IgD-negative memory B cell (primary cell): ENCODE results near the gene TARBP2. TPM values are rescaled to one million over a fixed set of nuclear protein-coding genes. Genes with fewer than 3 reads are reported as not detected.
A peak's percentile ranks its signal among the peaks of the same experiment; 100 is the strongest.

ENCODE experiments used
- H3K27ac Mint-ChIP-seq, 3 donors: one replicate each; pipeline ENCODE4 v1.8.0; 2020 to 2022; ENCODE audit warnings: mild to moderate bottlenecking in 3 of 3, mixed read lengths in 3 of 3, moderate library complexity in 1 of 3
- H3K27me3 Mint-ChIP-seq: one replicate; pipeline ENCODE4 v1.8.0; 2021; ENCODE audit warnings: mixed read lengths
- H3K36me3 Mint-ChIP-seq: one replicate; pipeline ENCODE4 v1.8.0; 2020; ENCODE audit warnings: mild to moderate bottlenecking, mixed read lengths
- H3K4me1 Mint-ChIP-seq, 3 donors: one replicate each; pipeline ENCODE4 v1.8.0; 2020 to 2022; ENCODE audit warnings: mixed read lengths in 3 of 3, mild to moderate bottlenecking in 1 of 3
- H3K4me3 Mint-ChIP-seq, 4 donors: one replicate each; pipeline ENCODE4 v1.8.0; 2020 to 2022; ENCODE audit warnings: mild to moderate bottlenecking in 4 of 4, mixed read lengths in 4 of 4, moderate library complexity in 3 of 4
- H3K9me3 Mint-ChIP-seq, 3 donors: one replicate each; pipeline ENCODE4 v1.8.0; 2020 to 2021; ENCODE audit warnings: mixed read lengths in 3 of 3, mild to moderate bottlenecking in 1 of 3
- polyA plus RNA-seq: library from polyadenylated mRNA; unstranded; fragments of 300-500 nt; fragmentation: Illumina TruSeq; gene quantifications from one replicate; pipeline ENCODE4 v1.2.3, GENCODE V29; 2021

TARBP2 gene
- polyA plus RNA-seq, 1 donor from 2014 or later, result 20.8 TPM

- Mint-ChIP-seq H3K4me1 (peaks cover 0 to 6% (median 5%) of the 10 kb centered on the region in 3 donors), H3K27me3 (no peaks in the 10 kb centered on the region), H3K27ac (peak overlapping the region in 1 of 3 donors; percentile 16), H3K4me3 (peak overlapping the region in 1 of 4 donors; percentile 32), H3K9me3 (no peaks in the 10 kb centered on the region), H3K36me3 (peaks cover 2% of the 10 kb centered on the region)
Observed at GRCh38 chr12:53482626-53483168, 18.4 kb upstream of the TARBP2 start.

DNA sequence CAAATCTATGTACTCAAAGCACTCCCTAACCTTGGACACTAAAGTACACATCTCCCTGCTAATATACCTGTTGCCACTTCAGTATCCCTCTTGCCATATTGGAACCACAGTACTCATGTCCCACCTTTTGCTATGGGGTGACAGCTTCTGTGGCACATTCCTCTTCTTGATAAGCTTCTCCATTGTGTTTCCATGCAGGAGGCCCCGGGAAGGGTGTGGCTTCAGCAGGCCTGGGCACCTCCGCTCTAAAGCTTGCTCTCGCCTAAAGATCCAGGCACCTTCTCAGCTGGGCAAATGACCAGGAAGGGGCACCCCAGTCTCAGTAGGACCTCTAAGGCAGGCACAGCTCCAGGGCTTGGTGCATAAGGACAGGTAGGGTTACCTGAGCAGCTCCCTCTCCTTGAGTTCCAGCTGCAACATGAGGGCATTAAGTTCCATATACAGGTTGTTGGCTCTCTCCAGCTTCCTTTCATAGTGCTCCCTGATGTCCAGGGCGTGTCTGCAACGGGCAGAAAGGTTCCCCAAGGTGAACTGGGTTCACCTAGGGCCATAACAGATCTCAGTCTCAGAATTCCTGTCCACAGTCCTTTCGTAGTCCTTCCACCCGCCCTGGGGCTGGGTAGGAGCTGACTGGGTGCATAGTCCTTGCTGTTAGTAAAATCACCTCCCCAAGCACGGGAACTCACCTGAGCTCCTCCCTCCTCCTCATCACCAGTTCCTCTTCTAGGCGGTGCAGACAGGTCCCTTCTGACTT lies 17.7 kb upstream of the TARBP2 start:
- Mint-ChIP-seq H3K27me3 (no peaks in the 10 kb centered on the region), H3K27ac (peak overlapping the region; percentile 16 to 90 (median 72)), H3K9me3 (no peaks in the 10 kb centered on the region), H3K4me1 (peaks cover 0 to 6% (median 5%) of the 10 kb centered on the region in 3 donors), H3K4me3 (peak overlapping the region in 1 of 4 donors; percentile 32), H3K36me3 (peaks cover 2% of the 10 kb centered on the region)

DNA sequence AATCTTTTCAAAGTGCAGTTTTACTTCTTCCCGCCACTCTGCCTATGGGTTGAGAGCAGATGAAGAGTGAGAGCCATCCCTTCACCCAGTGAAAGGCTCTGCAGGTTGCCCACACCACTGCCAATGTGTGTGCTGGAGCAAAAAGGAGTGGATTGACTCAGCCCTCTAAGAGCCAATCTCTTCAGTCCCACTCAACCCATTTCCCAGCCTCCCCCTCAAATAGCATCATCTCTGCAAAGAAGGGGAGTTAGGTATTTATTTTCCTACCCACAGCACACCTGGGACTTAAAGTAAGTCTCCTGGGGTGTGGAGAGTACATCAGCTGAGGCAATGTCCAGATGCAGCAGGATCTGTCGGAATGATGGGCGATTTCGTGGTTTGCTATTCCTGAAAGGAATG lies 17.1 kb upstream of the TARBP2 start:
- Mint-ChIP-seq H3K27ac (peak overlapping the region in 2 of 3 donors; percentile 16 to 72), H3K4me3 (peak overlapping the region in 1 of 4 donors; percentile 32), H3K4me1 (peaks cover 0 to 6% (median 5%) of the 10 kb centered on the region in 3 donors), H3K27me3 (no peaks in the 10 kb centered on the region), H3K36me3 (peaks cover 2% of the 10 kb centered on the region), H3K9me3 (no peaks in the 10 kb centered on the region)

- Mint-ChIP-seq H3K36me3 (peaks cover 2% of the 10 kb centered on the region), H3K4me1 (peaks cover 0 to 6% (median 5%) of the 10 kb centered on the region in 3 donors), H3K27ac (peak overlapping the region; percentile 16 to 82 (median 31)), H3K4me3 (peak overlapping the region in 1 of 4 donors; percentile 32), H3K9me3 (no peaks in the 10 kb centered on the region), H3K27me3 (no peaks in the 10 kb centered on the region)
Observed at GRCh38 chr12:53484686-53485575, 16.2 kb upstream of the TARBP2 start.

GRCh38 chr12:53485955-53486735 lies 14.9 kb upstream of the TARBP2 start:
- Mint-ChIP-seq H3K36me3 (peaks cover 2% of the 10 kb centered on the region), H3K27ac (peak overlapping the region in 1 of 3 donors; percentile 16), H3K9me3 (no peaks in the 10 kb centered on the region), H3K4me3 (no peak overlapping the region), H3K27me3 (no peaks in the 10 kb centered on the region), H3K4me1 (peaks cover 0 to 6% (median 5%) of the 10 kb centered on the region in 3 donors)

GRCh38 chr12:53486736-53487487 lies 14.2 kb upstream of the TARBP2 start:
- Mint-ChIP-seq H3K27ac (peak overlapping the region in 2 of 3 donors; percentile 16 to 48), H3K9me3 (no peaks in the 10 kb centered on the region), H3K27me3 (no peaks in the 10 kb centered on the region), H3K36me3 (no peaks in the 10 kb centered on the region), H3K4me1 (peaks cover 0 to 5% (median 4%) of the 10 kb centered on the region in 3 donors), H3K4me3 (no peak overlapping the region)

DNA sequence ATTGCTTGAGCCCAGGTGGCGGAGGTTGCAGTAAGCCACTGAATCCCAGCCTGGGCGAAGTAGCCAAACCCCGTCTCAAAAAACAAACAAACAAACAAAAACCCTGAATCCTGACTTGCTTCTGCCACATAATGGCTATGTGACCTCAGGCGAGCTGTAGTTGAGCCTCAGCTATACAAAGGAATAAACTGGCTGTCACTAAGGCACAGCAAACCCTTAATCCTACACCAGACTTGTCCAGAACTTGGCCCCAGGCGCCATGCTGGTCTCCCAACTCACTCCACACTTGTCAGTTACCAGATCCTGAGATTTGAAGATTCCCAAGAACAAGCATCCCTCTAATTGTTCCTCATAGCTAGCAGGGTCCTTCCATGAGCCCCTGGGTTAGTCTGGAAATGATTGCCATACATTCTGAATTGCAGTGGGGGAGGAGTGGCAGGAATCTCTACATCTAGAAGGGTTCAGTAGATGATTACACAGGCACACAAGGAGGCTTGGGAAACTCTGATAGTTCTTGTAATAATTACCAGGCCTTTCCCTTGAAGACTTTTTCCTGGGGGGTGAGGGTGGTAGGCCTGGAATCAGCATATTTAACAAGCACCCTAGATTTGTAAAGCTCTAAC lies 11.7 kb upstream of the TARBP2 start:
- Mint-ChIP-seq H3K4me3 (no peak overlapping the region), H3K36me3 (peaks cover 2% of the 10 kb centered on the region), H3K9me3 (no peaks in the 10 kb centered on the region), H3K4me1 (peaks cover 16 to 18% (median 17%) of the 10 kb centered on the region in 3 donors), H3K27ac (peak overlapping the region in 1 of 3 donors; percentile 14), H3K27me3 (no peaks in the 10 kb centered on the region)

DNA sequence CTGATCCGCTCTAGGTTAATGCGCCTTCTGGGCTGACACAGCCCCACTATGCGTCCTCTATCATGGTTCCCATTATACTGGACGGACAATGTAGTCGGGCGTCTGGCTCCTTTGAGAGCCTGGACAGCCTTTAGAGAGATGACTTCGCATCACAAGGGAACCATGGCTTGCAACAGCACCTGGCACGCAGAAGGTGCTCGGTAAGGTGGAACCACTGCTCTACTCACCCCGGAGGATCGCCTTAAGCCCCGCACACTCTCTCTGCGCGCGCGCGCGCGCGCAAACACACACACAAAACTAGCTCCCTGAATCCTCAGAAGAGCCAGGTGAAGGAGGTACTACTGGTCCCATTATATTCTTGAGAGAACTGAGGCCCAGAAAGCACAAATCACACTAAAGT lies 8.9 kb upstream of the TARBP2 start:
- H3K36me3 Mint-ChIP-seq, result peaks cover 2% of the 10 kb centered on the region
- H3K4me3 Mint-ChIP-seq, result peak overlapping the region; percentile 74 to 91 (median 88)
- H3K4me1 Mint-ChIP-seq, result peaks cover 16 to 18% (median 17%) of the 10 kb centered on the region in 3 donors
- H3K27ac Mint-ChIP-seq, result peak overlapping the region; percentile 55 to 94 (median 93)
- H3K9me3 Mint-ChIP-seq, result no peaks in the 10 kb centered on the region
- no peaks in the 10 kb centered on the region for H3K27me3 Mint-ChIP-seq

- no peaks in the 10 kb centered on the region for H3K9me3 Mint-ChIP-seq
- H3K36me3 Mint-ChIP-seq, result peaks cover 2% of the 10 kb centered on the region
- H3K4me1 Mint-ChIP-seq, result peaks cover 16 to 22% (median 17%) of the 10 kb centered on the region in 3 donors
- H3K27me3 Mint-ChIP-seq, result no peaks in the 10 kb centered on the region
- H3K27ac Mint-ChIP-seq, result peak overlapping the region; percentile 33 to 93 (median 92)
- peak overlapping the region; percentile 87 to 94 (median 90) for H3K4me3 Mint-ChIP-seq
Observed at GRCh38 chr12:53492830-53493609, 8.1 kb upstream of the TARBP2 start.

DNA sequence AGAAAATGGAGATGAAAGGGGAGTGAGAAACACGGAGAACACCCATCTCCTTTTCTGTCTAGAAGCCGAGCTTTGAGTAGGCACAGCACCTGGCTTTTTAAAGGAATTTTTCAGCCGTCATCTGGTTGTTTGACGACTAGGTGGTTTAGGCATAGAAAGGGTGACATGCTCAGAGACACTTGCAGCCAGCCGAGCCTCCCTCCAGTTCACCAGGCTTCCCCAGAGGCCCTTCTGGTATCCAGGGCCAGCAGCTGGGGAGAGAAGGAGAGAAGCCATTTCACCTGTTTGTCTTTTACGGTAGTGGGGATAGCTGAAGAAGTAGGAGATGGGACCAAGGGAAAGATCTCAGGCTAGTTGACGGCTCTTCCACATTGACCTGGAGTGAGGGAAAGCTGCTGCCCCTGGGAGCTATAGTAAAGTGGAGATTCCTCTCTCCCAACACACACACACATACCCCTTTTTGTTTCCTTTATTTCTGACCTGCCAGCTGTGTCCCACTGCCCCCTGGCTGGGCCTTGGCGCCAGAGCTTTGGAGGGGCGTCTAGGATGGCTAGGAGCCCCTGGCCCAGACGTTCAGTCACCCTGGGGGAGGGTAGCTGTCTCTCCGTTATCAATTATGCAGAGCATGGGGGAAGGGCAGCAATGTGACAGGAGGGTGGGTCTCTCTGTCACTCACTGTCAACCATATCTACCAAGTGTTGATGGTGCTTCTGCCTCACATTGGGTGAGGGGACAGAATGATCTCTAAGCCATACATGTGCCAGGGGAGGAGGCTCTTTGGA lies 7.3 kb upstream of the TARBP2 start:
- Mint-ChIP-seq H3K36me3 (peaks cover 2% of the 10 kb centered on the region), H3K9me3 (no peaks in the 10 kb centered on the region), H3K27ac (peak overlapping the region; percentile 33 to 93 (median 92)), H3K27me3 (no peaks in the 10 kb centered on the region), H3K4me1 (peaks cover 19 to 24% (median 23%) of the 10 kb centered on the region in 3 donors), H3K4me3 (peak overlapping the region; percentile 87 to 94 (median 90))

DNA sequence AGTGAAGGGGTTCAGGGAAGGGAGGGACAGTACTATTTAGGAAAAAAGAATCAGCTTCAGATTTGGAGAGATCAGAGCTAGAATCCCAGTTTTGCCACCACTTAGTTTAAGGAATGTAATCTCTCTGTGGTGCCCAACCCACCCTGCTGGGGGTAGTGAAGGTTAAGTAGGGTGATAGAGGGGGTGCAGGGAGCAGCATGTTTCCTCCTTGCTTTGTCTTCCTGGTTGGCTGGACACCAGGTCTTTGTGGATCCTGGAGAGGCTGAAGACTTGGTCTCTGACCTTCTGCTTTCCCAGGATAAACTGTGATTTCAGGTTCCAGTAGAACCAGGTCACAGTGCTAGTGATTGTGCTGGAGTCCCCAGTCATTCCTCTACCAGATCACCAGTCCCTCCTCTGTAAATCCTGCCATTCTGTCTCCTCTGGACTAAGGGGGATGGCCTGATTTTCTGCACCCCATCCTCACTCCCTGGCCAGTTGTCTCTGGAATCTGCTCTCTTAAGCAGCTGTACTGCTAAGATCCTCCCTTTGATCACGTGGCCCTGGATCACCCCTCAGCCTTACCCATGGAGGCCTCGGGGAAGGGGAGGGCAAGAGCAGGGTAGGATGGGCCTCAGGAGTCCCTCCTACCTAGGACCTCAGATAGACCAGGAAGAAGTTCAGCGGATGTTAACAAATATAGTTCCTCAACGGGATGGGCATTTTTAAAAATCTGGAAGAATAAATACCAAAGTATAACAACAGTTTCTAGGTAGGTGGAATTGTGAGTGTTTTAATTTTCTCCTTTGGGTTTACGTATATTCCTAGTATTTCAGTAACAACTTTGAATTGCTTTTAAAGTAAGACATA lies 5.0 kb upstream of the TARBP2 start:
- no peaks in the 10 kb centered on the region for H3K27me3 Mint-ChIP-seq
- peaks cover 23 to 32% (median 29%) of the 10 kb centered on the region in 3 donors for H3K4me1 Mint-ChIP-seq
- peak overlapping the region in 2 of 4 donors; percentile 49 to 89 for H3K4me3 Mint-ChIP-seq
- peak overlapping the region in 2 of 3 donors; percentile 14 to 80 for H3K27ac Mint-ChIP-seq
- peaks cover 2% of the 10 kb centered on the region for H3K36me3 Mint-ChIP-seq
- no peaks in the 10 kb centered on the region for H3K9me3 Mint-ChIP-seq
